Fibroblast of the aortic adventitia (primary cell): ENCODE measurements around the gene PEAK1. TPM values are rescaled to one million over a fixed set of nuclear protein-coding genes. Genes with fewer than 3 reads are reported as not detected.
"Not testable (repeated sequence)": the region's sequence is repeated elsewhere in the genome, so short reads cannot be mapped to it uniquely, and the experiment has no call there.

Experiments
- DNase-seq: peaks from one replicate; pipeline ENCODE4 v3.0.0-alpha.2; 2010; ENCODE audit warnings: low read depth
- H3K4me3 ChIP-seq: 2 replicates; pipeline ENCODE4 v1.5.1; 2011; ENCODE audit warnings: low read depth, mild to moderate bottlenecking, control low read depth, low read length, moderate library complexity
- total RNA-seq: library from RNA; depleted of rRNA; stranded (reverse); fragments of >200 nt; gene quantifications from 2 replicates; pipeline ENCODE4 v1.2.3, GENCODE V29; 2012; ENCODE audit warnings: low replicate concordance
- TF ChIP-seq, protein P1 (sequence below): IDR thresholded peaks from 2 replicates; pipeline ENCODE4 v1.5.1; 2011; ENCODE audit warnings: mild to moderate bottlenecking, low read length, control low read depth, inconsistent platforms; ENCODE audit not compliant: insufficient read depth

The PEAK1 gene
- total RNA-seq, 1 donor: 98.2 TPM

DNA sequence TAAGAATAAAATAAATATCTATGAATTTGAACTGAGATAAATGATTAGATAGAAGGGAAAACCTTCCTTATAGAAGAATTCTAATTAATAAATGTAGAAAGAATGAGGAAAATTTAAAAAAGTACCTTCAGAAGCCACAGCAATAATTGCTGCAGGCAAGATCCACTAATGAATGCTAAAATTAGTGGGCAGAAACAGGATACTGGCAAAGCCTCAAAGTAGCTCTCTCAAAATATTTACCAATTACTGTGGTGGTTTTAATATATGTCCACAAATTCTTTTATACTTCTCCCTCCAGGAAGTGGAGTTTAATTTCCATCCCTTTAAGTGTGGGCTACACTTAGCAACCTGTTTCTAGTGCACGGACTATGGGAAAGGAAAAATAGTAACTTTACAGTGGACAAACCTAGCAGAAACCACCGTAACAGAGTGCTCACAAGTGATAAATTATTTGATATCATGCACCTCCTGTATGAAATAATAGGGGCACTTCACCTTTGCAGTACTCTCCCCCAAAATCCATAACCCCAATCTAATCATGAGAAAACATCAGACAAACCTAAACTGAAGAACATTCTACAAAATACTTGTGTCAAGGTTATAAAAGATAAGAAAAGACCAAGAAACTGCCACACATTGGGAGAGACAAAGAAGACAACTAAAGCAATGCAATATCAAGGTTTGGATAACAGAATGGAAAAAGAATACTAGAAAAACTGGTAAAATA is 6.8 kb downstream of the PEAK1 start:
- H3K4me3 ChIP-seq: no peak overlapping the region
- no peak for DNase-seq
- TF ChIP-seq, protein P1, sequence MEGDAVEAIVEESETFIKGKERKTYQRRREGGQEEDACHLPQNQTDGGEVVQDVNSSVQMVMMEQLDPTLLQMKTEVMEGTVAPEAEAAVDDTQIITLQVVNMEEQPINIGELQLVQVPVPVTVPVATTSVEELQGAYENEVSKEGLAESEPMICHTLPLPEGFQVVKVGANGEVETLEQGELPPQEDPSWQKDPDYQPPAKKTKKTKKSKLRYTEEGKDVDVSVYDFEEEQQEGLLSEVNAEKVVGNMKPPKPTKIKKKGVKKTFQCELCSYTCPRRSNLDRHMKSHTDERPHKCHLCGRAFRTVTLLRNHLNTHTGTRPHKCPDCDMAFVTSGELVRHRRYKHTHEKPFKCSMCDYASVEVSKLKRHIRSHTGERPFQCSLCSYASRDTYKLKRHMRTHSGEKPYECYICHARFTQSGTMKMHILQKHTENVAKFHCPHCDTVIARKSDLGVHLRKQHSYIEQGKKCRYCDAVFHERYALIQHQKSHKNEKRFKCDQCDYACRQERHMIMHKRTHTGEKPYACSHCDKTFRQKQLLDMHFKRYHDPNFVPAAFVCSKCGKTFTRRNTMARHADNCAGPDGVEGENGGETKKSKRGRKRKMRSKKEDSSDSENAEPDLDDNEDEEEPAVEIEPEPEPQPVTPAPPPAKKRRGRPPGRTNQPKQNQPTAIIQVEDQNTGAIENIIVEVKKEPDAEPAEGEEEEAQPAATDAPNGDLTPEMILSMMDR: no peak

DNA sequence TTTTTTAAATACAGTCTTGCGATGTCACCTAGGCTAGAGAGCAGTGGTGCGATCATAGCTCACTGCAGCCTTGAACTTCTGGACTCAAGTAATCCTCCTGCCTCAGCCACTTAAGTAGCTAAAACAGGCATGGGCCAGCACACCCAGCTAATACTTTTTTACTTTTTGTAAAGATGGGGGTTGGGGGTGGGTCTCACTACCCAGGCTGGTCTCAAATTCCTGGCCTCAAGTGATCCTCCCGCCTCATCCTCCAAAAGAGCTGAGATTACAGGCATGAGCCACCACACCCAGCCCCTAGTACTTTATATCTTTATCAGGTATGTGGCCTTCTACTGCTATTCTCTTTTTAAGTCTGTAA is 8.3 kb downstream of the PEAK1 start:
- DNase-seq: no peak
- TF ChIP-seq, protein P1: no peak
- no peak overlapping the region for H3K4me3 ChIP-seq

DNA sequence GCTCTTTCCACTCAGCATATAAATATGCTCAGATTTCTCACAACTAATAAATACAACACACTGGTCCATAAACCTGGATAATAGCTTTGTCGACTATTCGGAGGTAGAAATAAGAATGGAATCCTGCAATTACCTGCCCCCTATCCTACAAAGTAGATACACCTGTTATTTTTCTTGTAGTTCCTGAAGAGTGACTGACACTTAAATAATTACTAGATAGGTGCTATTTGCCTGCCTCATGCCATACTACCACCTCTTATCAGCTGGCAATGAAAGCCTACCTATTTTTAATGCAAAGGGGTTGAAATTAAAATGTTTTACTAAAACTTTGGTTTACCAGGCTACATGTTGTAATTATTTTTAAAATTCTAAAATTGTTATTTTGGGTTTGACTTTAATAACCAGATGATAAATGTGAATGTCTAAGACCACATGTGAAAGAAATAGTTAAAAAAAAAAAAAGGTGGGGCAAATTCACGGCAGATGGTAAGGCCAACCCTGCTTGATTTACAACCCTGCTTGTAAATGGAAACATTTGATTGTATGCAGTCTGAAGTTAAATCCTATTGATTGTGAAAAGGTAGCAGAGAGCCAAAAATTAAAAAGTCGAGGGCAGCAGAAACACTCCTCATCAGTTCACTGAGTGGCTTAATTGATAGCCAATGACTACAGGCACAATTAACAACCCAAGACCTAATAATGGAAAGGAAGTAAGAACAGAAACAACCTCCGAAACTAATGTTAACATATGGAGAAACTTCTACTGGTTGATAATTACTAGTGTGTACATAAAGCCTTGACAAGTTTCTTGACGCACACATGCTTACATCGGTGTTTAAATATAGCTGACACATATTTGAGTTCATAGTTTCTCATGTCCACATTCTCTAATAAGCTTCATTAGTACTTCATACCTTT is 8.9 kb downstream of the PEAK1 start:
- DNase-seq: no peak
- TF ChIP-seq, protein P1: no peak
- no peak overlapping the region for H3K4me3 ChIP-seq

DNA sequence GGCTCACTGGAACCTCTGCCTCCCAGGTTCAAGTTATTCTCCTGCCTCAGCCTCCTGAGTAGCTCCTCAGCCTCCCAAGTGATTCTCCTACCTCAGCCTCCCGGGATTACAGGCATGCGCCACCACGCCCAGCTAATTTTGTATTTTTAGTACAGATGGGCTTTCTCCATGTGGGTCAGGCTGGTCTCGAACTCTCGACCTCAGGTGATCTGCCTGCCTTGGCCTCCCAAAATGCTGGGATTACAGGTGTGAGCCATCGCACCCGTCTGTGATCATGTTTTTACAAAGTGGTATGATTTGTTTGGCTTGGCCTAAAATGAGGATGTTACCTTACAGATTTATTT is 9.8 kb downstream of the PEAK1 start:
- DNase-seq, H3K4me3 ChIP-seq: not testable (repeated sequence)

DNA sequence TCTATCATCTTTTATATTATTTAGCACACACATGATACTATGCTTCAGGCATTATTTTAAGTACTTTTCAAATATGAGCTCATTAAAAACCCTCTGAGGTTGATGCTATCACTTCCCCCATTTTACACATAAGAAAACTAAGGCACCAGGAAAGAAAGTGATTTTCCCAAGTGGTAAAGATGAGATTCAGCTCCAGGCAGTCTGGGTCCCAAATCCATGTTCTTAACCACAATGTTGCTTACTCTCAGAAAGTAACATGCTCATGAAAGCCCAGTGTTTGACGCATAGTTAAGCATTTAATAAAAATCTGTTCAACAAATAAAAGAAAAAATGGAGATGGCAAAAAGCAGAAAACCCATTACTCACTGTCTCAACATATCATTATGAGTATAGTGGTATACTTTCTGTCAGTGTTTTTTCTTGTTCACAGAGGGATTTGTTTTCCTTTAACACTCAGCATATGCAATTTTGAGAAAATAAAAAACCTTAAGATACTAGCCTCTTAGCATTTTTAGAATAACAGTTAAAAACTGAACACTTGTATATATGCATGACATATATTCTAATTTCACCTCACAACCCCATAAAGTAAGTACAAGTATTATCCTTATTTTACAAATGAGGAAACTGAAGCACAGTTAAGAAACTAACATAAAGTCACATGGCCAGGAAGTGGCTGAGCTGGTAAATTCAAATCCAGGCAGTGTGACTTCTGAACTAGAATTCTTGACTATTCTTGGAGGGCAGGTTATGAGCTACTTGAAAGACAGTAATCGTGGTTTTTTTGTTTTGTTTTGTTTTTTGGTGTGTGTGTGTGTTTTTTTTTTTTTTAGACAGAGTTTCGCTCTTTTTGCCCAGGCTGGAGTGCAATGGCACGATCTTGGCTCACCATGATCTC is 10.4 kb downstream of the PEAK1 start:
- DNase-seq: no peak
- TF ChIP-seq, protein P1: no peak
- no peak overlapping the region for H3K4me3 ChIP-seq

DNA sequence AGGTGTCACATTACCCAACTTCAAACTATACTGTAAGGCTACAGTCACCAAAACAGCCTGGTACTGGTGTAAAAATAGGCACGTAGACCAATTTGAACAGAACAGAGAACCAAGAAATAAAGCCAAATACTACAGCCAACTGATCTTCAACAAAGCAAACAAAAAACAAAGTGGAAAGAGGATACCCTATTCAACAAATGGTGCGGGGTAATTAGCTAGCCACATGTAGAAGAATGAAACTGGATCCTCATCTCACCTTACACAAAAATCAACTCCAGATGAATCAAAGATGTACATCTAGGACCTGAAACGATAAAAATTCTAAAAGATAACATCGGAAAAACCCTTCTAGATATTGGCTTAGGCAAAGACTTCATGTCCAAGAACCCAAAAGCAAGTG is 13.1 kb downstream of the PEAK1 start:
- H3K4me3 ChIP-seq: no peak overlapping the region
- no peak for DNase-seq
- TF ChIP-seq, protein P1: no peak

DNA sequence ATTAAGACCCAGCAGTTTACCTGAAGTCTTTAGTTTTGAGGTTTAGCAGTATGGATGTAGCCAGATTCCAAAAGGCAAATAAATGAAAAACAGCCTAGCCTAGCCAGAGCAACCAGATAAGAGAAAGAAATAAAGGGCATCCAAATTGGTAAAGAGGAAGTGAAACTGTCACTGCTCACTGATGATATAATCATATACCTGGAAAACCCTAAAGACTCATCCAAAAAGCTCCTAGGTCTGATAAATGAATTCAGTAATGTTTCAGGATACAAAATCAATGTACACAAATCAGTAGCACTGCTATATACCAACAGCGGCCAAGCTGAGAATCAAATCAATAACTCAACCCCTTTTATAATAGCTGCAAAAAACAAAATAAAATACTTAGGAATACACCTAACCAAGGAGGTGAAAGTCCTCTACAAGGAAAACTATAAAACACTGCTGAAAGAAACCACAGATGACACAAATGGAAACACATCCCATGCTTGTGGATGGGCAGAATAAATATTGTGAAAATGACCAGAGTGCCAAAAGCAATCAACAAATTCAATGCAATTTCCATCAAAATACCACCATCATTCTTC is 13.6 kb downstream of the PEAK1 start:
- not testable (repeated sequence) for H3K4me3 ChIP-seq, DNase-seq
